IMR-90 (cell line): ENCODE results near the gene CCDC134. TPM values are rescaled to one million over a fixed set of nuclear protein-coding genes. Genes with fewer than 3 reads are reported as not detected.

Source experiments
- ATAC-seq: fragments of 200-7000 bp; cut with Tn5 transposase; 2 replicates; pipeline ENCODE4 v1.9.1; 2020; ENCODE audit warnings: low read depth, mild to moderate bottlenecking, moderate library complexity
- BruUV-seq: library from RNA; stranded (reverse); fragments of 400-500 nt; replicated peaks from 2 replicates; lab custom pipeline; 2021; lab: Mats Ljungman, UMichigan
- CTCF ChIA-PET: fragments of 300-600 bp; formaldehyde crosslinking; extraction: SDS; loops from one replicate; lab custom pipeline; 2021; ENCODE audit warnings: antibody characterized with exemption; lab: Yijun Ruan, JAX
- POLR2A ChIA-PET: fragments of 300-600 bp; sonication (Branson Sonifier 250); formaldehyde crosslinking; loops from one replicate; lab custom pipeline; 2022; ENCODE audit warnings: antibody characterized with exemption; ENCODE audit not compliant: unreplicated experiment; lab: Charles Lee
- DNase-seq: peaks from one replicate; pipeline ENCODE4 v3.0.0; 2013
- H2AFZ ChIP-seq: replicated peaks from 2 replicates; pipeline ENCODE3; 2013; ENCODE audit warnings: low read length, mild to moderate bottlenecking; ENCODE audit not compliant: poor library complexity
- H2AK5ac ChIP-seq: 2 replicates; pipeline ENCODE4 v1.6.1; 2013; ENCODE audit warnings: low read depth, low read length, inconsistent platforms
- H2AK9ac ChIP-seq: replicated peaks from 2 replicates; pipeline ENCODE3; 2013; ENCODE audit warnings: mild to moderate bottlenecking, low read depth, low read length, moderate library complexity; ENCODE audit not compliant: poor library complexity
- H2BK120ac ChIP-seq: 2 replicates; pipeline ENCODE4 v1.6.1; 2013; ENCODE audit warnings: low read depth, low read length, inconsistent platforms
- H2BK15ac ChIP-seq: 3 replicates; pipeline ENCODE4 v1.6.1; 2013; ENCODE audit warnings: low read depth, low read length, inconsistent platforms
- H2BK20ac ChIP-seq: 2 replicates; pipeline ENCODE4 v1.6.1; 2013; ENCODE audit warnings: low read depth, mild to moderate bottlenecking, inconsistent platforms, low read length, moderate library complexity
- H2BK5ac ChIP-seq: 2 replicates; pipeline ENCODE4 v1.6.1; 2013; ENCODE audit warnings: mild to moderate bottlenecking, low read depth, low read length, inconsistent platforms; ENCODE audit not compliant: poor library complexity, severe bottlenecking
- H3K14ac ChIP-seq: replicated peaks from 2 replicates; pipeline ENCODE4 v1.6.1; 2013; ENCODE audit warnings: low read depth, low read length, inconsistent platforms
- H3K18ac ChIP-seq: 2 replicates; pipeline ENCODE4 v1.6.1; 2013; ENCODE audit warnings: low read depth, low read length, control low read depth
- H3K23ac ChIP-seq: 2 replicates; pipeline ENCODE4 v1.6.1; 2013; ENCODE audit warnings: low read depth, low read length, inconsistent platforms
- H3K27ac ChIP-seq: 2 replicates; pipeline ENCODE4 v1.5.1; 2013; ENCODE audit warnings: mild to moderate bottlenecking, control low read depth, low read length; ENCODE audit not compliant: insufficient read depth
- H3K27me3 ChIP-seq: 2 replicates; pipeline ENCODE4 v1.6.1; 2013; ENCODE audit warnings: low read length; ENCODE audit not compliant: control insufficient read depth, insufficient read depth
- H3K36me3 ChIP-seq: 2 replicates; pipeline ENCODE4 v1.6.1; 2013; ENCODE audit warnings: low read length, mixed read lengths; ENCODE audit not compliant: control insufficient read depth, insufficient read depth
- H3K4ac ChIP-seq: 2 replicates; pipeline ENCODE4 v1.6.1; 2013; ENCODE audit warnings: low read depth, low read length, inconsistent platforms
- H3K4me1 ChIP-seq: 2 replicates; pipeline ENCODE4 v1.6.1; 2013; ENCODE audit warnings: low read length, mixed read lengths; ENCODE audit not compliant: control insufficient read depth, insufficient read depth
- H3K4me2 ChIP-seq: 2 replicates; pipeline ENCODE4 v1.6.1; 2013; ENCODE audit warnings: low read depth, mild to moderate bottlenecking, control low read depth, low read length, moderate library complexity
- H3K4me3 ChIP-seq: 2 replicates; pipeline ENCODE4 v1.5.1; 2013; ENCODE audit warnings: low read depth, mild to moderate bottlenecking, control low read depth, low read length, moderate library complexity; ENCODE audit not compliant: insufficient read depth
- H3K56ac ChIP-seq: 2 replicates; pipeline ENCODE4 v1.6.1; 2013; ENCODE audit warnings: low read length, inconsistent platforms; ENCODE audit not compliant: insufficient read depth; ENCODE audit errors: extremely low read depth
- H3K79me1 ChIP-seq, 2 experiments: 2 replicates each; pipeline ENCODE4 v1.6.1; 2013; ENCODE audit warnings: low read length in 2 of 2, inconsistent platforms in 1 of 2, low read depth in 1 of 2
- H3K9ac ChIP-seq: 2 replicates; pipeline ENCODE4 v1.6.1; 2013; ENCODE audit warnings: low read depth, low read length, control low read depth
- H3K9me1 ChIP-seq: 2 replicates; pipeline ENCODE4 v1.6.1; 2013; ENCODE audit warnings: low read length, inconsistent platforms; ENCODE audit not compliant: insufficient read depth
- H3K9me3 ChIP-seq: 2 replicates; pipeline ENCODE4 v1.6.1; 2013; ENCODE audit warnings: low read length; ENCODE audit not compliant: control insufficient read depth, insufficient read depth
- H4K20me1 ChIP-seq: 2 replicates; pipeline ENCODE4 v1.6.1; 2013; ENCODE audit warnings: low read length, inconsistent platforms; ENCODE audit not compliant: insufficient read depth
- H4K5ac ChIP-seq: 2 replicates; pipeline ENCODE4 v1.6.1; 2013; ENCODE audit warnings: mild to moderate bottlenecking, low read depth, low read length, control low read depth
- H4K8ac ChIP-seq, 2 experiments: 2 replicates each; pipeline ENCODE4 v1.6.1; 2013; ENCODE audit warnings: low read depth in 2 of 2, low read length in 2 of 2, control low read depth in 1 of 2, inconsistent platforms in 1 of 2
- H4K91ac ChIP-seq: 2 replicates; pipeline ENCODE4 v1.6.1; 2013; ENCODE audit warnings: low read depth, low read length, inconsistent platforms; ENCODE audit not compliant: insufficient read depth
- BHLHE40 ChIP-seq: fragments of 150-350 bp; IDR thresholded peaks from 2 replicates; pipeline ENCODE4 v1.6.1; 2016; ENCODE audit warnings: mild to moderate bottlenecking, low read depth, low read length
- CEBPB ChIP-seq: IDR thresholded peaks from 2 replicates; pipeline ENCODE4 v1.6.1; 2012; ENCODE audit warnings: low read depth, low read length, improper control_type of control experiment
- CHD1 ChIP-seq: IDR thresholded peaks from 2 replicates; pipeline ENCODE4 v1.6.1; 2012; ENCODE audit warnings: low read depth, low read length, improper control_type of control experiment
- FOS ChIP-seq: fragments of 150-350 bp; IDR thresholded peaks from 2 replicates; pipeline ENCODE4 v1.6.1; 2016; ENCODE audit warnings: low read depth, low read length
- MAFK ChIP-seq: IDR thresholded peaks from 2 replicates; pipeline ENCODE4 v1.6.1; 2012; ENCODE audit warnings: low read depth, low read length, improper control_type of control experiment
- MXI1 ChIP-seq: IDR thresholded peaks from 2 replicates; pipeline ENCODE4 v1.6.1; 2012; ENCODE audit warnings: low read depth, mild to moderate bottlenecking, low read length, moderate library complexity, borderline replicate concordance
- NFE2L2 ChIP-seq: fragments of 150-350 bp; IDR thresholded peaks from 2 replicates; pipeline ENCODE4 v1.6.1; 2016; ENCODE audit warnings: low read depth, mild to moderate bottlenecking, low read length
- POLR2A ChIP-seq: IDR thresholded peaks from 2 replicates; pipeline ENCODE4 v1.6.1; 2012; ENCODE audit warnings: mild to moderate bottlenecking, low read depth, low read length
- RAD21 ChIP-seq: IDR thresholded peaks from 2 replicates; pipeline ENCODE4 v1.6.1; 2012; ENCODE audit warnings: low read length, improper control_type of control experiment
- RCOR1 ChIP-seq: IDR thresholded peaks from 2 replicates; pipeline ENCODE4 v1.6.1; 2012; ENCODE audit warnings: mild to moderate bottlenecking, low read length, improper control_type of control experiment; ENCODE audit not compliant: insufficient replicate concordance
- WGBS, 2 experiments: methylation state at CpG; one replicate each; pipeline versions ENCODE4 v1.1.5 to v1.1.7; 2013; ENCODE audit warnings: missing lambda C conversion rate in 2 of 2; ENCODE audit not compliant: insufficient read length in 1 of 2; ENCODE audit errors: extremely low coverage in 2 of 2; 5-methylcytosine and 5-hydroxymethylcytosine counted together
- dilution Hi-C: fragments of 300-500 bp; cut with HindIII; formaldehyde crosslinking; loops from one replicate; pipeline ENCODE4 v1.14.3; 2018; ENCODE audit warnings: low sequenced_read_pairs; ENCODE audit not compliant: unreplicated experiment
- in situ Hi-C: fragments of 300-500 bp; cut with MboI; formaldehyde crosslinking; loops from 3 replicates; pipeline ENCODE4 v1.14.3; 2019; ENCODE audit warnings: low sequenced_read_pairs, inconsistent platforms, mixed read lengths
- intact Hi-C: fragments of 100-400 bp; cut with micrococcal nuclease; formaldehyde crosslinking; loops from 2 replicates; pipeline ENCODE4 v1.10.0; 2022
- polyA plus RNA-seq, 3 experiments: library from polyadenylated mRNA; depleted of rRNA; stranded (reverse); fragments of >200 nt; gene quantifications; 2 replicates each; pipeline ENCODE4 v1.2.3, GENCODE V29; 2012; ENCODE audit warnings: low replicate concordance in 1 of 3
- total RNA-seq: library from RNA; depleted of rRNA; stranded (reverse); fragments of >200 nt; gene quantifications from 2 replicates; pipeline ENCODE4 v1.2.3, GENCODE V29; 2012
- TF ChIP-seq, protein P1 (sequence below): fragments of 150-350 bp; IDR thresholded peaks from 2 replicates; pipeline ENCODE4 v1.6.1; 2016; ENCODE audit warnings: low read depth, mild to moderate bottlenecking, low read length, moderate library complexity, borderline replicate concordance

CCDC134 gene
- total and polyA plus RNA-seq, 2 of the 4 experiments (the other 2 are of a cell fraction) = 5.1 to 7.0 TPM

GRCh38 chr22:41833369-41834004, 33.0 kb downstream of the CCDC134 start:
- no peak for DNase-seq
- H2BK15ac ChIP-seq = no peak overlapping the region
- no peaks in the 10 kb centered on the region for H3K27me3 ChIP-seq
- H3K4ac ChIP-seq = peak overlapping the region; percentile 83
- peaks cover 19% of the 10 kb centered on the region; the same call in 1 of the 2 replicates for H4K20me1 ChIP-seq
- peak overlapping the region; percentile 84 for H2BK5ac ChIP-seq
- in situ Hi-C loops (no loop called here), dilution Hi-C loops (no loop called here), intact Hi-C loops (no loop called here)
- peak overlapping the region; percentile 71 for H3K9ac ChIP-seq
- whole genome bisulfite sequencing, 2 experiments = 2% methylated on average over 16 of the region's 86 CpGs; no CpG with 5 or more reads in 1 of the 2 experiments
- peaks cover 3% of the 10 kb centered on the region; the same call in 1 of the 2 replicates for H3K9me1 ChIP-seq
- no peaks in the 10 kb centered on the region for H3K4me1 ChIP-seq
- H2AK9ac ChIP-seq = peak overlapping the region; percentile 98
- H4K91ac ChIP-seq = peak overlapping the region; percentile 51; the same call in 1 of the 2 replicates
- BruUV-seq = no TSS peak
- peaks cover 14 to 44% of the 10 kb centered on the region in 2 experiments; a peak in 3 of 4 replicates for H3K79me1 ChIP-seq
- H3K18ac ChIP-seq = peak overlapping the region; percentile 49; the same call in 1 of the 2 replicates
- H2AK5ac ChIP-seq = peak overlapping the region; percentile 72; the same call in 1 of the 2 replicates
- H3K36me3 ChIP-seq = peaks cover 3% of the 10 kb centered on the region; the same call in 1 of the 2 replicates
- peak overlapping the region; percentile 83 for H3K4me3 ChIP-seq
- ChIA-PET CTCF (interaction anchor here (0.8 kb wide), 1 partner anchor 25 kb away, joined by 3 read pairs; no protein-coding TSS in a partner anchor), POLR2A (interaction anchor here (0.6 kb wide), 1 partner anchor 146 kb away, joined by 6 read pairs; no protein-coding TSS in a partner anchor)
- H4K5ac ChIP-seq = no peak overlapping the region
- H2BK120ac ChIP-seq = peak overlapping the region; percentile 53; the same call in 1 of the 2 replicates
- H3K9me3 ChIP-seq = no peaks in the 10 kb centered on the region
- H3K56ac ChIP-seq = no peak overlapping the region
- H3K4me2 ChIP-seq = peak overlapping the region; percentile 84
- no peak for TF ChIP-seq BHLHE40
- TF ChIP-seq CEBPB = no peak
- TF ChIP-seq CHD1 = no peak
- no peak for TF ChIP-seq MAFK
- no peak for TF ChIP-seq NFE2L2
- TF ChIP-seq POLR2A = no peak
- TF ChIP-seq RAD21 = no peak
- TF ChIP-seq, protein P1, sequence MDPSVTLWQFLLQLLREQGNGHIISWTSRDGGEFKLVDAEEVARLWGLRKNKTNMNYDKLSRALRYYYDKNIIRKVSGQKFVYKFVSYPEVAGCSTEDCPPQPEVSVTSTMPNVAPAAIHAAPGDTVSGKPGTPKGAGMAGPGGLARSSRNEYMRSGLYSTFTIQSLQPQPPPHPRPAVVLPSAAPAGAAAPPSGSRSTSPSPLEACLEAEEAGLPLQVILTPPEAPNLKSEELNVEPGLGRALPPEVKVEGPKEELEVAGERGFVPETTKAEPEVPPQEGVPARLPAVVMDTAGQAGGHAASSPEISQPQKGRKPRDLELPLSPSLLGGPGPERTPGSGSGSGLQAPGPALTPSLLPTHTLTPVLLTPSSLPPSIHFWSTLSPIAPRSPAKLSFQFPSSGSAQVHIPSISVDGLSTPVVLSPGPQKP = no peak
- no peak for TF ChIP-seq FOS
- TF ChIP-seq RCOR1 = peak; percentile 23
- TF ChIP-seq MXI1 = peak; percentile 73; the same call in 1 of the 2 replicates
- peak overlapping the region; percentile 97 for H2AFZ ChIP-seq
- peak; percentile 3 for ATAC-seq
- H4K8ac ChIP-seq = peak overlapping the region in 1 of 2 experiments; percentile 82; a peak in 1 of 4 replicates
- H3K27ac ChIP-seq = peak overlapping the region; percentile 72
- no peak overlapping the region for H2BK20ac ChIP-seq
- H3K14ac ChIP-seq = peak overlapping the region; percentile 68
- H3K23ac ChIP-seq = no peak overlapping the region; the same call in 1 of the 2 replicates
